LNCAP (cell line): Measurements from ENCODE around the gene WDR35.

Experiments used
- TF ChIP-seq, protein P1 (sequence below): fragments of 450-650 bp; IDR thresholded peaks from 2 replicates; pipeline ENCODE4 v1.5.1; 2017; ENCODE audit warnings: mild to moderate bottlenecking

Gene WDR35

DNA sequence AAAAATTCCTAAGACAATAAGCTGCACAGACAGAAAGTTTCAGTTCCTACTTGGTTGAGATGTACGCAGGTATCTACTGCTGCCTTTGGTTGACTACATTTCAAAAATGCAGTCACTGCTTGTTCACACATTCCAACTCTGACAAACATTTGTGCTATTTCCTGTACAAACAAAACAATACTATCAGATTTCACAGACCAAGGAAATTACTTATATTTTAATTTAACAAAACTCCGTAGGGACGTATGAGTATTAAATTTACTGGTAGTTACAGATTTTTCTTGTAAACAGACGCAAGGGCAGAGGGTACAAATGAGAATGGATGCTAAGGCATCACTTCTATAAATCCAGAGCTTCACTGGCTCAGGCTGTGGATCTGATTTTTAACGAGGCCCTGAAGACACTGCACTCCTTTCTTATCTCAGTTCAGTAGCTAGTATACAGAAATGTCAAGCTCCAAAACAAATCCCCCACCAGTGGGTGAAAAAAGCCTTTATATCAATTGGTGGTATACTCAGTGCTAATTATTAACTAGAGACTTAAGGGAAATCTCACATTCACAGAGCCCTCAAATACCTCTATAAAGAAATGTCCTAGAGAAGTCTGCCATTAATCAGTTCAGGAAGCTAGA is 56.4 kb downstream of the WDR35 start:
- TF ChIP-seq, protein P1, sequence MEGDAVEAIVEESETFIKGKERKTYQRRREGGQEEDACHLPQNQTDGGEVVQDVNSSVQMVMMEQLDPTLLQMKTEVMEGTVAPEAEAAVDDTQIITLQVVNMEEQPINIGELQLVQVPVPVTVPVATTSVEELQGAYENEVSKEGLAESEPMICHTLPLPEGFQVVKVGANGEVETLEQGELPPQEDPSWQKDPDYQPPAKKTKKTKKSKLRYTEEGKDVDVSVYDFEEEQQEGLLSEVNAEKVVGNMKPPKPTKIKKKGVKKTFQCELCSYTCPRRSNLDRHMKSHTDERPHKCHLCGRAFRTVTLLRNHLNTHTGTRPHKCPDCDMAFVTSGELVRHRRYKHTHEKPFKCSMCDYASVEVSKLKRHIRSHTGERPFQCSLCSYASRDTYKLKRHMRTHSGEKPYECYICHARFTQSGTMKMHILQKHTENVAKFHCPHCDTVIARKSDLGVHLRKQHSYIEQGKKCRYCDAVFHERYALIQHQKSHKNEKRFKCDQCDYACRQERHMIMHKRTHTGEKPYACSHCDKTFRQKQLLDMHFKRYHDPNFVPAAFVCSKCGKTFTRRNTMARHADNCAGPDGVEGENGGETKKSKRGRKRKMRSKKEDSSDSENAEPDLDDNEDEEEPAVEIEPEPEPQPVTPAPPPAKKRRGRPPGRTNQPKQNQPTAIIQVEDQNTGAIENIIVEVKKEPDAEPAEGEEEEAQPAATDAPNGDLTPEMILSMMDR = no peak

DNA sequence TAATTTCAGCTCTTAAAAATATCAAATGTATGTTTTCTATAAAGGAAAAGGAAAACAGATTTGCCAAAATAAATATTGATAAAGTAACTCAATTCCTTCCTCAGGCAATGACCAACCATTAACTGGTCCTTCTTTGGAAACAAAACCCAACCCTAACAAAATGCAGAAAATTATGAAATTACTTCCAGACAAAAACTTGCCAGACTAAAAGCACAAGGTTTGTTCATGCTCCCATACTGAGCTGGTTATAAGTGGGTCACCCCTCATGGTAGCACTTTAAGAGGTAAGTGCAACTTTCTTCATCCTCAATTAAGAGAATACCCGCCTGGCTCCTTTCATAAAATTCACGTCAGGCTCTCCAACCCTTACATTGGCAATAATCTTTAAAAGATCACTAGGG is 57.0 kb downstream of the WDR35 start:
- TF ChIP-seq, protein P1 = no peak

DNA sequence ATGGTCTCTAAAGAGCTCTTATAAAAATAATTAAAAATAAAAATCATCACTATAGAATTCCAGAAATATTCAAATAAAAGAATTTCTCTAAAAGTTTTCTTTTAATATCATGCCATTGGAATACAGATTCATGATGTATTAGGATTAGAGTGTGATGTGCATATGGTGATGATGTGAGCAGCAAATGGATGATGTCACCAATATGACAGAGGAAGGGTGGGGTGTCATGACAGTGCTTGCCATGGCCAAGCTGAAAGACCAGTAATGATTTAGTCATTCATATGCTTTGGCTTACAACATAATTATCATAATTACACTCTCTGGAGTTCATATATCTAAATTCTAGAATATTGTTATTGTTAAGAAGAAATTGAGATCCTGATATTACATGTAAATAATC is 60.7 kb downstream of the WDR35 start:
- TF ChIP-seq, protein P1 = no peak

DNA sequence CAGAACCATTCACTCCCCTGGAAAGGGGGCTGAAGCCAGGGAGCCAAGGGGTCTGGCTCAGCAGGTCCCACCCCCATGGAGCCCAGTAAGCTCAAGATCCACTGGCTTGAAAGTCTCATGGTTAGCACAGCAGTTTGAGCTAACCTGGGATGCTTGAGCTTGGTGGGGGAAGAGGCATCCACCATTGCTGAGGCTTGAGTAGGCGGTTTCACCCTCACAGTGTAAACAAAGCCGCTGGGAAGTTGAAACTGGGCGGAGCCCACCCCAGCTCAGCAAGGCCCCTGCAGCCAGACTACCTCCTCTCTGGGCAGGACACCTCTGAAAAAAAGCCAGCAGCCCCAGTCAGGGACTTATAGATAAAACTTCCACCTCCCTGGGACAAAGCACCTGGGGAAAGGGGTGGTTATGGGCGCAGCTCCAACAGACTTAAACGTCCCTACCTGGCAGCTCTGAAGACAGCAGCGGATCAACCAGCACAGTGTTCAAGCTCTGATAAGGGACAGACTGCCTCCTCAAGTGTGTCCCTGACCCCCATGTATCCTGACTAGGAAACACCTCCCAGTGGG is 73.4 kb downstream of the WDR35 start:
- TF ChIP-seq, protein P1 = no peak

GRCh38 chr2:19914266-19914975 is 75.5 kb downstream of the WDR35 start:
- TF ChIP-seq, protein P1 = no peak

DNA sequence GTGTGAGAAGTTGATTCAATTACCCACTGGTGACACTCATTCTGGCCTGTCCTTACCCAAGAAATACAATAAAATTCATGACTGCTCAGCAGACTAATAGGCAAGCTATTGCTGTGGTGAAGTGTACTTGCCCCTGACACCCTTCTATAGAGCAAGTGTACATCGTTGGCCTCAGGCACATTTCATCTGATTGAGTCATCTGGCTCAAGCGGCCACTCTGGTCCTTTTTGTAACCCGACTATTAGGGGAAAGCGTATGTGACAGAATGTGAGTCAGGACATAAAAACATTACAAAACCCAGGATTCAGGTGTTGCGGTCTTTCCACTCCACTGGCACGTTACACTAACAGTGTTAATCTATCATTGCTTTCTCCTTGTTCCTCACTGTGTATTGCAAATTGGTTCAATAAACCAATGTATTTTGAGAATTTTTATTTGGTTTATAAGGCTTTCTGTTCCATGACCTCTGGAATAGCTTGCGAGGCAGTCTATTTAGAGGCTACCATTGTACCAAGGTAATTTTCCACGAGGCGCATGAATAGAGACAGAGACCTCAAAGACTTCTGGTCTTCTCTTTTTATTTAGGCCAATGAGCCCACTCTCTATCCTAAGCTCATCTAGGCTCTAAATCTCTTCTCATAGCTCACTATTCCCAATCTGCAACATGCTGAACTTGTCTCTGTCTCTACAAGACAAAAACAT is 77.9 kb downstream of the WDR35 start:
- TF ChIP-seq, protein P1 = no peak

GRCh38 chr2:19902216-19902740 is 87.6 kb downstream of the WDR35 start:
- TF ChIP-seq, protein P1 = no peak
